ENCODE data around the gene PEX12. TPM values are rescaled to one million over a fixed set of nuclear protein-coding genes. Genes with fewer than 3 reads are reported as not detected.
"Not testable (repeated sequence)": the region's sequence is repeated elsewhere in the genome, so short reads cannot be mapped to it uniquely, and the experiment has no call there.

The PEX12 gene
- total RNA-seq, 4 donors from 2014 or later = 0.75 to 5.2 (median 3.0) TPM; not detected in 1

DNA sequence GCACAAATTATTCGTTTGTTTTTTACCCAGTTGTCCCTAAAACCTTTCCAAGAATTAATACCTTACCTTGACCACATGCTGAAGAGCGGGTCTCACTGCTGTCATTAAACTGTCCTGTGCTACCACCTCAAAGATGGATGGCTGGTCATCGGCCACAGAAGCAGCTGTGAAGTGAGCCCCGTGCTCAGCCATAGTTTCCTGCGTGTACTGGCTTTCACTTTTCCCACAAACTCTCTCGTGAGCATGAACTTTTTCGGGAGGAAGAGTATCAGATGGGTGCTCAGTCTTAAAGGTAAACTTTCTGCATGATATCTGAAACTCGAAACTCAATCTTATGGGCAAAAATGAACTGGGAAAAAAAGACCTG, 558 bp downstream of the PEX12 start:
- Histone ChIP-seq H3K36me3 (peaks cover 0 to 7% (median 0%) of the 10 kb centered on the region in 4 donors), H3K27me3 (no peaks in the 10 kb centered on the region), H3K27ac (peak overlapping the region; percentile 90 to 94 (median 92)), H3K9me3 (no peaks in the 10 kb centered on the region), H3K4me3 (peak overlapping the region; percentile 61 to 77 (median 68)), H3K4me1 (peaks cover 5 to 16% (median 14%) of the 10 kb centered on the region in 4 donors)
- DNase-seq = peak; percentile 19
- in situ Hi-C loops (cut with MboI; ENCODE audit: low pct_ligation_motif_present in 1 of 4, low pct_unique_long_range_greater_than_20kb in 1 of 4, low sequenced_read_pairs in 3 of 4) = no loop called here
- no peak for TF ChIP-seq POLR2AphosphoS5 (IDR thresholded peaks at IDR 0.05)
- TF ChIP-seq EP300 (IDR thresholded peaks at IDR 0.05; ENCODE audit: low read depth) = no peak
- TF ChIP-seq POLR2A (IDR thresholded peaks at IDR 0.05) = no peak
- TF ChIP-seq, protein P1, sequence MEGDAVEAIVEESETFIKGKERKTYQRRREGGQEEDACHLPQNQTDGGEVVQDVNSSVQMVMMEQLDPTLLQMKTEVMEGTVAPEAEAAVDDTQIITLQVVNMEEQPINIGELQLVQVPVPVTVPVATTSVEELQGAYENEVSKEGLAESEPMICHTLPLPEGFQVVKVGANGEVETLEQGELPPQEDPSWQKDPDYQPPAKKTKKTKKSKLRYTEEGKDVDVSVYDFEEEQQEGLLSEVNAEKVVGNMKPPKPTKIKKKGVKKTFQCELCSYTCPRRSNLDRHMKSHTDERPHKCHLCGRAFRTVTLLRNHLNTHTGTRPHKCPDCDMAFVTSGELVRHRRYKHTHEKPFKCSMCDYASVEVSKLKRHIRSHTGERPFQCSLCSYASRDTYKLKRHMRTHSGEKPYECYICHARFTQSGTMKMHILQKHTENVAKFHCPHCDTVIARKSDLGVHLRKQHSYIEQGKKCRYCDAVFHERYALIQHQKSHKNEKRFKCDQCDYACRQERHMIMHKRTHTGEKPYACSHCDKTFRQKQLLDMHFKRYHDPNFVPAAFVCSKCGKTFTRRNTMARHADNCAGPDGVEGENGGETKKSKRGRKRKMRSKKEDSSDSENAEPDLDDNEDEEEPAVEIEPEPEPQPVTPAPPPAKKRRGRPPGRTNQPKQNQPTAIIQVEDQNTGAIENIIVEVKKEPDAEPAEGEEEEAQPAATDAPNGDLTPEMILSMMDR (IDR thresholded peaks at IDR 0.05) = no peak
- 4 to 8% methylated on average over 2 to 8 of the region's 8 CpGs for WGBS, 2 donors (ENCODE audit: low coverage in 1 of 2)
- intact Hi-C loops (cut with DNase I; ENCODE audit: low total_unique reads) = no loop called here

DNA sequence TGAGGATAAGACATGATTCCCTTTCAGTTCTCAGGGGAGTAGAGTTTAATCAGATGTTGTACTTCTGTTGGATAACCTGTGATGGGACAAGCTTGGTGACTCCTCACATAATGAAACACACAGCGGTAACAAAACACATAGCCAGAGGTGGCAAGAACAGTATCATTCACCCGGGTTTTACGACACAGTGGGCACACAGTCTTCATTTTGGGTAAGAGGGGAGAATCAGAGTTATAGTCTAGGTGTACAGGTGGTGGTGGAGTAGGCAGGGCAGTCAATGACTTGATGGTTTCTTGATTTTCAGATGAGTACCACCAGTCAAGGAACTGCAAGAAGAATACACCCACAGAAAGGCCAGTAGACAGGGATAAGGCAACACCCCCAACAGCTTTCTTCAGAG, 2.6 kb downstream of the PEX12 start:
- intact Hi-C loops (cut with DNase I; ENCODE audit: low total_unique reads) (no loop called here), in situ Hi-C loops (cut with MboI; ENCODE audit: low pct_ligation_motif_present in 1 of 4, low pct_unique_long_range_greater_than_20kb in 1 of 4, low sequenced_read_pairs in 3 of 4) (no loop called here)
- H3K4me3 ChIP-seq = no peak overlapping the region
- no peaks in the 10 kb centered on the region for H3K9me3 ChIP-seq
- TF ChIP-seq POLR2AphosphoS5 (IDR thresholded peaks at IDR 0.05) (no peak), EP300 (IDR thresholded peaks at IDR 0.05; ENCODE audit: low read depth) (no peak), POLR2A (IDR thresholded peaks at IDR 0.05) (no peak)
- DNase-seq = no peak
- H3K36me3 ChIP-seq = peaks cover 0 to 7% (median 0%) of the 10 kb centered on the region in 4 donors
- peaks cover 5 to 16% (median 14%) of the 10 kb centered on the region in 4 donors for H3K4me1 ChIP-seq
- WGBS, 2 donors (ENCODE audit: low coverage in 1 of 2) = 78 to 82% methylated on average over 3 of the region's 3 CpGs
- no peak overlapping the region for H3K27ac ChIP-seq
- H3K27me3 ChIP-seq = no peaks in the 10 kb centered on the region

DNA sequence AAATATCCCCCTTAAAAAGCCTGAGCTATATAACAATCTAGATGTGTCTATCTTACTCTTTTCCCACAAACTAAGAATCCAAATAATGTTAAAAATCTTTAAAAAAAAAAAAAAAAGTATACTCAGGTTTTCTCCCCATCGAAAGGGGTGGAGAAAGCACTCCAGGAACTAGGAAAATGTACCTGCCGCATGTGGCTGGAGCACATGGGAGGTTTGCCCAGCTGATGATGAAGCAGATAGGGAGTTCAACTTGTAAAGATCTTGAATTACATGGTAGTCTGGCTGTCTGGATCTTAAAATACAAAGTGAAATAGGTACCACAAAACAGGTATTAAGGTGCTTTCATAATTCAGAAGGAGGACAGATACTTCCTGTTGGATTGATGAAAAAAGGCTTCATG, 9.0 kb downstream of the PEX12 start:
- TF ChIP-seq POLR2AphosphoS5 (IDR thresholded peaks at IDR 0.05) (no peak), POLR2A (IDR thresholded peaks at IDR 0.05) (no peak), EP300 (IDR thresholded peaks at IDR 0.05; ENCODE audit: low read depth) (no peak)
- TF ChIP-seq, protein P1 (IDR thresholded peaks at IDR 0.05) = no peak
- in situ Hi-C loops (cut with MboI; ENCODE audit: low pct_ligation_motif_present in 1 of 4, low pct_unique_long_range_greater_than_20kb in 1 of 4, low sequenced_read_pairs in 3 of 4) = no loop called here
- H3K4me1 ChIP-seq = peaks cover 8 to 26% (median 20%) of the 10 kb centered on the region in 4 donors
- DNase-seq = no peak
- 68 to 87% methylated on average over 2 of the region's 2 CpGs for WGBS, 2 donors (ENCODE audit: low coverage in 1 of 2)
- H3K27me3 ChIP-seq = no peaks in the 10 kb centered on the region
- no peaks in the 10 kb centered on the region for H3K9me3 ChIP-seq
- no peak overlapping the region for H3K4me3 ChIP-seq
- intact Hi-C loops (cut with DNase I; ENCODE audit: low total_unique reads) = no loop called here
- H3K36me3 ChIP-seq = peaks cover 0 to 4% (median 0%) of the 10 kb centered on the region in 4 donors
- H3K27ac ChIP-seq = no peak overlapping the region

DNA sequence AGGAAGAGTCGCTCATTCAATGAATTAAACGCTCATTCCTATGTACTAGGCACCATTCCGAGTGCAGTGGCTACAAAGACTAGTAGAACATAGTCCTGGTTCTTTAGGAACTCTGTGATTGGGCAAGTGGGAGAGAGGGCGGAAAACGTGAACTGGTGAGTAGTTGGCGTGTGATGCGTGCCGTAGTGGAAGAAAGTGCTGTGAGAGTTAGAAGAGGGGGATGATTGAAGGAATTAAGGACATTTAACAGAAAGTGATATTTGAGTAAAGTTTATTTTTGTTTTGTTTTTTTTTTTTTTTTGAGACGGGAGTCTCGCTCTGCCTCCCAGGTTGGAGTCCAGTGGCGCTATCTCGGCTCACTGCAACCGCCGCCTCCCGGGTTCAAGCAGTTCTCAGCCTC, 9.8 kb downstream of the PEX12 start:
- H3K4me3 ChIP-seq = peak overlapping the region; percentile 56 to 86 (median 68)
- in situ Hi-C loops (cut with MboI; ENCODE audit: low pct_ligation_motif_present in 1 of 4, low pct_unique_long_range_greater_than_20kb in 1 of 4, low sequenced_read_pairs in 3 of 4) (no loop called here), intact Hi-C loops (cut with DNase I; ENCODE audit: low total_unique reads) (no loop called here)
- H3K4me1 ChIP-seq = peaks cover 8 to 26% (median 20%) of the 10 kb centered on the region in 4 donors
- DNase-seq = peak; percentile 21
- peak overlapping the region; percentile 84 to 90 (median 87) for H3K27ac ChIP-seq
- H3K9me3 ChIP-seq = no peaks in the 10 kb centered on the region
- H3K36me3 ChIP-seq = no peaks in the 10 kb centered on the region
- TF ChIP-seq POLR2AphosphoS5 (IDR thresholded peaks at IDR 0.05) = no peak
- TF ChIP-seq EP300 (IDR thresholded peaks at IDR 0.05; ENCODE audit: low read depth) = no peak
- no peak for TF ChIP-seq POLR2A (IDR thresholded peaks at IDR 0.05)
- TF ChIP-seq, protein P1 (IDR thresholded peaks at IDR 0.05) = no peak
- H3K27me3 ChIP-seq = no peaks in the 10 kb centered on the region
- WGBS, 2 donors (ENCODE audit: low coverage in 1 of 2) = 13 to 19% methylated on average over 10 to 15 of the region's 15 CpGs

DNA sequence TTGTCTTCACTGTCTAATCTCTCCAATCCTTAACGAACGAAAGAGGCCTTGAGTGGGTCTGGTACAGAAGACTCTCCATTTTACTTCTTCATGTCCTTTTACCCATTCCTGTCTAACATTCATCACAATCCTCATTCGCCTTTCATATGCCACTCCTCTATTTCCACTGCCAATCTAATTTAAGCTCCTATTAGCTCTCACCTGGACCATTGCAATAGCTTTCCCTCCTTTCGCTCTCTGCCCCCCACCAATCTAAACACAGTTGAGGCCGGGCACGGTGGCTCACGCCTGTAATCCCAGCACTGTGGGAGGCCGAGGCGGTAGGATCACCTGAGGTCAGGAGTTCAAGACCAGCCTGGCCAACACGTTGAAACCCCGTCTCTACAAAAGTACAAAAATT, 11.4 kb downstream of the PEX12 start:
- Histone ChIP-seq H3K4me1 (peaks cover 8 to 26% (median 20%) of the 10 kb centered on the region in 4 donors), H3K27me3 (no peaks in the 10 kb centered on the region), H3K27ac (peak overlapping the region in 1 of 4 donors; percentile 84), H3K4me3 (peak overlapping the region in 2 of 4 donors; percentile 61 to 86), H3K36me3 (no peaks in the 10 kb centered on the region), H3K9me3 (no peaks in the 10 kb centered on the region)
- WGBS, 2 donors (ENCODE audit: low coverage in 1 of 2) = 81 to 91% methylated on average over 5 to 11 of the region's 11 CpGs
- TF ChIP-seq POLR2A (IDR thresholded peaks at IDR 0.05) = no peak
- TF ChIP-seq POLR2AphosphoS5 (IDR thresholded peaks at IDR 0.05) = no peak
- no peak for TF ChIP-seq EP300 (IDR thresholded peaks at IDR 0.05; ENCODE audit: low read depth)
- TF ChIP-seq, protein P1 (IDR thresholded peaks at IDR 0.05) = no peak
- intact Hi-C loops (cut with DNase I; ENCODE audit: low total_unique reads) = no loop called here
- no peak for DNase-seq
- in situ Hi-C loops (cut with MboI; ENCODE audit: low pct_ligation_motif_present in 1 of 4, low pct_unique_long_range_greater_than_20kb in 1 of 4, low sequenced_read_pairs in 3 of 4) = no loop called here

DNA sequence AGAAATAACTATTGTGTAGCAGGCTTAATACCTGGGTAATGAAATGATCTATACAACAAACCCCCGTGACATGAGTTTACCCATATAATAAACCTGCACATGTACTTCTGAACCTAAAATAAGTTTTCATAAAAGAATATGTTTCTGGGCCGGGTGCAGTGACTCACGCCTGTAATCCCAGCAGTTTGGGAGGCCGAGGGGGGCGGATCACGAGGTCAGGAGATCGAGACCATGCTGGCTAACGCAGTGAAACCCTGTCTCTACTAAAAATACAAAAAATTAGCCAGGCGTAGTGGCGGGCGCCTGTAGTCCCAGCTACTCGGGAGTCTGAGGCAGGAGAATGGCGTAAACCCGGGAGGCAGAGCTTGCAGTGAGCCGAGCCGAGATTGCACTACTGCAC, 15.2 kb downstream of the PEX12 start:
- H3K36me3 ChIP-seq; DNase-seq; H3K4me1 ChIP-seq; H3K9me3 ChIP-seq; H3K27ac ChIP-seq; H3K4me3 ChIP-seq; in situ Hi-C loops (cut with MboI; ENCODE audit: low pct_ligation_motif_present in 1 of 4, low pct_unique_long_range_greater_than_20kb in 1 of 4, low sequenced_read_pairs in 3 of 4); intact Hi-C loops (cut with DNase I; ENCODE audit: low total_unique reads): not testable (repeated sequence)
- H3K27me3 ChIP-seq = peaks cover 14% of the 10 kb centered on the region
- WGBS, 2 donors (ENCODE audit: low coverage in 1 of 2) = 80 to 82% methylated on average over 2 to 16 of the region's 16 CpGs
